GM21723 (cell line): Measurements from ENCODE around the gene TLCD3B.

Experiments used
- ATAC-seq: cut with Tn5 transposase; IDR thresholded peaks from one replicate; pipeline ENCODE4 v1.9.1; 2021; ENCODE audit warnings: mild to moderate bottlenecking, moderate library complexity; ENCODE audit not compliant: unreplicated experiment

Gene TLCD3B

GRCh38 chr16:29975134-29975538, 55.9 kb downstream of the TLCD3B start:
- ATAC-seq: no peak
